ENCODE measurements around the gene BRINP1. TPM values are rescaled to one million over a fixed set of nuclear protein-coding genes. Genes with fewer than 3 reads are reported as not detected.

Gene BRINP1
- polyA plus RNA-seq, 3 donors: not detected

GRCh38 chr9:119255116-119255515 is 114.1 kb downstream of the BRINP1 start:
- 29% methylated on average over 1 of the region's 3 CpGs for WGBS (ENCODE audit: insufficient coverage)
- H3K27ac ChIP-seq (ENCODE audit: low read depth in 1 of 2, low read length in 2 of 2): no peak overlapping the region
- H3K4me1 ChIP-seq (ENCODE audit: control insufficient read depth in 1 of 2, insufficient read depth in 2 of 2, low read length in 2 of 2): no peaks in the 10 kb centered on the region
- H3K4me1 Mint-ChIP-seq: no peaks in the 10 kb centered on the region
- no peak for TF ChIP-seq CTCF (IDR thresholded peaks at IDR 0.05)
- no peak overlapping the region for H3K4me3 Mint-ChIP-seq
- no peak overlapping the region for H3K4me2 ChIP-seq (replicated peaks; ENCODE audit: extremely low read depth, low read length, poor library complexity, severe bottlenecking)
- H3K36me3 ChIP-seq (replicated peaks in 1 of 2; ENCODE audit: control insufficient read depth in 1 of 2, insufficient read depth in 2 of 2, low read length in 2 of 2): no peaks in the 10 kb centered on the region
- H3K27me3 Mint-ChIP-seq (ENCODE audit: low read depth in 3 of 3): peaks cover 0 to 4% (median 3%) of the 10 kb centered on the region in 3 donors
- no peaks in the 10 kb centered on the region for H4K20me1 ChIP-seq (ENCODE audit: insufficient read depth, low read length)
- no peak overlapping the region for H3K27ac Mint-ChIP-seq
- H2AFZ ChIP-seq (ENCODE audit: insufficient read depth, low read depth, low read length, poor library complexity, severe bottlenecking): no peak overlapping the region
- H3K9ac ChIP-seq (ENCODE audit: insufficient read depth, low read length, poor library complexity, severe bottlenecking): no peak overlapping the region
- no peaks in the 10 kb centered on the region for H3K79me2 ChIP-seq (ENCODE audit: insufficient read depth, low read length)
- intact Hi-C loops (cut with micrococcal nuclease): no loop called here
- H3K9me3 Mint-ChIP-seq: peaks cover 0 to 9% (median 2%) of the 10 kb centered on the region in 7 donors
- no peaks in the 10 kb centered on the region for H3K36me3 Mint-ChIP-seq
- DNase-seq: no peak
- no peak overlapping the region for H3K4me3 ChIP-seq (replicated peaks in 1 of 3; ENCODE audit: low read depth in 2 of 3, low read length in 3 of 3)
- no peaks in the 10 kb centered on the region for H3K27me3 ChIP-seq (ENCODE audit: control insufficient read depth in 2 of 2, insufficient read depth in 2 of 2, low read length in 2 of 2)
- no peaks in the 10 kb centered on the region for H3K9me3 ChIP-seq (replicated peaks in 1 of 2; ENCODE audit: control insufficient read depth in 1 of 2, insufficient read depth in 1 of 2, low read length in 2 of 2)

GRCh38 chr9:119252671-119253299 is 116.5 kb downstream of the BRINP1 start:
- Histone ChIP-seq H3K4me3 (replicated peaks in 1 of 3; ENCODE audit: low read depth in 2 of 3, low read length in 3 of 3) (no peak overlapping the region), H2AFZ (ENCODE audit: insufficient read depth, low read depth, low read length, poor library complexity, severe bottlenecking) (no peak overlapping the region), H3K79me2 (ENCODE audit: insufficient read depth, low read length) (no peaks in the 10 kb centered on the region), H3K27ac (ENCODE audit: low read depth in 1 of 2, low read length in 2 of 2) (no peak overlapping the region), H3K4me1 (ENCODE audit: control insufficient read depth in 1 of 2, insufficient read depth in 2 of 2, low read length in 2 of 2) (no peaks in the 10 kb centered on the region), H3K36me3 (replicated peaks in 1 of 2; ENCODE audit: control insufficient read depth in 1 of 2, insufficient read depth in 2 of 2, low read length in 2 of 2) (no peaks in the 10 kb centered on the region), H3K9me3 (replicated peaks in 1 of 2; ENCODE audit: control insufficient read depth in 1 of 2, insufficient read depth in 1 of 2, low read length in 2 of 2) (no peaks in the 10 kb centered on the region), H3K4me2 (replicated peaks; ENCODE audit: extremely low read depth, low read length, poor library complexity, severe bottlenecking) (no peak overlapping the region), H3K9ac (ENCODE audit: insufficient read depth, low read length, poor library complexity, severe bottlenecking) (no peak overlapping the region), H3K27me3 (ENCODE audit: control insufficient read depth in 2 of 2, insufficient read depth in 2 of 2, low read length in 2 of 2) (no peaks in the 10 kb centered on the region), H4K20me1 (ENCODE audit: insufficient read depth, low read length) (no peaks in the 10 kb centered on the region)
- no peak for DNase-seq
- TF ChIP-seq CTCF (IDR thresholded peaks at IDR 0.05): no peak
- Mint-ChIP-seq H3K4me1 (no peaks in the 10 kb centered on the region), H3K9me3 (peaks cover 2 to 12% (median 3%) of the 10 kb centered on the region in 7 donors), H3K4me3 (no peak overlapping the region), H3K36me3 (no peaks in the 10 kb centered on the region), H3K27ac (no peak overlapping the region), H3K27me3 (ENCODE audit: low read depth in 3 of 3) (peaks cover 0 to 4% (median 3%) of the 10 kb centered on the region in 3 donors)
- WGBS (ENCODE audit: insufficient coverage): no CpG with 5 or more reads among the region's 5 CpGs
- intact Hi-C loops (cut with micrococcal nuclease): no loop called here

Measured in CD14-positive monocyte (primary cell).